Activated T-helper 1 cell treated with anti-CD3 and anti-CD28 coated beads, Interleukin-12 subunit alpha, Interleukin-12 subunit beta, Interleukin-2, Interleukin-4 antibody, amounts not matched to agents 30 ng/mL and 10 ng/mL and 1 ng/mL, durations not matched to agents 14 hours and 24 hours and 36 hours (primary cell): Measurements from ENCODE around the gene VDAC2. TPM values are rescaled to one million over a fixed set of nuclear protein-coding genes. Genes with fewer than 3 reads are reported as not detected.

Experiments
- total RNA-seq: library from RNA; stranded (reverse); gene quantifications from 2 replicates; pipeline ENCODE4 v1.2.3, GENCODE V29; 2022

The VDAC2 gene
- total RNA-seq, 1 donor from 2014 or later = 220 TPM

Other genes with a start within 250 kb of the VDAC2 start
- gene SAMD8, start 99.1 kb upstream of the VDAC2 start, total RNA-seq = 16.2 and 16.5 TPM in 2 replicates
- gene COMTD1, start 25.2 kb downstream of the VDAC2 start, total RNA-seq = 36.4 and 36.9 TPM in 2 replicates
- gene ZNF503, start 191.0 kb downstream of the VDAC2 start, total RNA-seq = 0.07 TPM in 1 of 2 replicates, not detected in the other
- not detected in 2 replicates for gene LRMDA, start 220.8 kb downstream of the VDAC2 start, total RNA-seq